Skeletal muscle tissue (tissue), 4 donors: ENCODE data around the gene DZIP1L. TPM values are rescaled to one million over a fixed set of nuclear protein-coding genes. Genes with fewer than 3 reads are reported as not detected.
"Not testable (repeated sequence)": the region's sequence is repeated elsewhere in the genome, so short reads cannot be mapped to it uniquely, and the experiment has no call there.

Source experiments
- H3K27ac ChIP-seq: one replicate; pipeline ENCODE4 v1.7.0; 2013; ENCODE audit warnings: mild to moderate bottlenecking, low read depth, low read length, inconsistent platforms
- H3K27me3 ChIP-seq, 3 donors: one replicate each; pipeline ENCODE4 v1.7.0; 2013; ENCODE audit warnings: low read length in 3 of 3; ENCODE audit not compliant: control insufficient read depth in 3 of 3, insufficient read depth in 3 of 3
- H3K36me3 ChIP-seq, 3 donors: one replicate each; pipeline ENCODE4 v1.7.0; 2013; ENCODE audit warnings: low read length in 3 of 3; ENCODE audit not compliant: control insufficient read depth in 3 of 3, insufficient read depth in 3 of 3
- H3K4me1 ChIP-seq, 3 donors: one replicate each; pipeline ENCODE4 v1.7.0; 2013; ENCODE audit warnings: low read length in 3 of 3, mild to moderate bottlenecking in 3 of 3; ENCODE audit not compliant: control insufficient read depth in 3 of 3, insufficient read depth in 3 of 3
- H3K4me3 ChIP-seq, 3 donors: one replicate each; pipeline ENCODE4 v1.7.0; 2013; ENCODE audit warnings: low read length in 3 of 3
- H3K9ac ChIP-seq, 3 donors: one replicate each; pipeline ENCODE4 v1.7.0; 2013; ENCODE audit warnings: low read length in 3 of 3, mild to moderate bottlenecking in 3 of 3, moderate library complexity in 2 of 3, low read depth in 1 of 3
- H3K9me3 ChIP-seq, 3 donors: one replicate each; pipeline ENCODE4 v1.7.0; 2013; ENCODE audit warnings: low read length in 3 of 3; ENCODE audit not compliant: control insufficient read depth in 3 of 3
- total RNA-seq: library from RNA; depleted of rRNA; stranded (reverse); fragments of >200 nt; gene quantifications from one replicate; pipeline ENCODE4 v1.2.3, GENCODE V29; 2014
- donor health status: Osteomylitis.

Gene DZIP1L
- total RNA-seq, 1 donor from 2014 or later = 13.6 TPM

DNA sequence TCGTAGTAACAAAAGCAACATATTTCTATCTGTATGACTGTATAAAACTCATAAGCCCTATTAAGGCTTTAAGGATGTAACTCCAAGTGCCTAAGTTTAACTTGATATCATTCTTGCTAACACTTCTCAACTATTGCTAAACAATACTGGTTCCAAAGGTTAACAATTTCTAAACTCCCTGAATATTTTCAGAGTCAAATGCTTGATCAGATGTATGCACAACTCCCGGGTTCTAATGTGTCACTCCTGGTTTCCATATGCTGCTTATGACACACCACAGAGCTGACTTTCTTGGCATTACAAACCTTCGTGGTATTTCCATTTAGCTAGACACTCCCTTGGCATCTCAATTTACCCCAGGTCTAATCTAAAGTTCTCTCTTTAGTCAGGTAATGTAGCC, 26.3 kb downstream of the DZIP1L start:
- Histone ChIP-seq H3K9ac (no peak overlapping the region), H3K27me3 (no peaks in the 10 kb centered on the region), H3K4me3 (no peak overlapping the region), H3K27ac (no peak overlapping the region), H3K36me3 (peaks cover 8 to 26% (median 8%) of the 10 kb centered on the region in 3 donors), H3K9me3 (no peaks in the 10 kb centered on the region), H3K4me1 (no peaks in the 10 kb centered on the region)

DNA sequence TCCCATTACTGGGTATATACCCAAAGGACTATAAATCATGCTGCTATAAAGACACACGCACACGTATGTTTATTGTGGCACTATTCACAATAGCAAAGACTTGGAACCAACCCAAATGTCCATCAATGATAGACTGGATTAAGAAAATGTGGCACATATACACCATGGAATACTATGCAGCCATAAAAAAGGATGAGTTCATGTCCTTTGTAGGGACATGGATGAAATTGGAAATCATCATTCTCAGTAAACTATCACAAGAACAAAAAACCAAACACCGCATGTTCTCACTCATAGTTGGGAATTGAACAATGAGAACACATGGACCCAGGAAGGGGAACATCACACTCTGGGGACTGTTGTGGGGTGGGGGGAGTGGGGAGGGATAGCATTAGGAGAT, 29.7 kb downstream of the DZIP1L start:
- H3K27me3 ChIP-seq, H3K4me3 ChIP-seq, H3K27ac ChIP-seq, H3K9me3 ChIP-seq, H3K9ac ChIP-seq, H3K4me1 ChIP-seq: not testable (repeated sequence)
- H3K36me3 ChIP-seq = peaks cover 7 to 23% (median 10%) of the 10 kb centered on the region in 3 donors

DNA sequence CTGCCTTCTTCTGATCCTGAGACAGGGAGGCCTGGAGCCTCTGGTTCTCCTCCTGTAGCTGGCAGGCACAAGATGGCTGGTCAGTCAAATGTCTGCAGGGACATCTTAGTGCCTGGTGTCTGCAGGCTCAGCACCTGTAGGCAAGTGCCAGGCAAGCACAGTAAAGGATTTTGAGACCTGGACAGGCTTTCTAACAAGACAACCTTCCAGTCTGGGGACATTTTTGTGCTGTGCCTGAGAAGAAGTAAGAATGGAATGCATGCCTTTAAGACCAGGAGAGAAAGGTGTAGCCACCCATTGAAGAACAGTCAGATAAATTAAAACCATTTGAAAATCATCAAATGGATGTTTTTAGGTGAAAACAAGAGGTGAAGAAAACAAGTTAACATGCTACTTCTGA, 31.2 kb downstream of the DZIP1L start:
- Histone ChIP-seq H3K9ac (no peak overlapping the region), H3K36me3 (peaks cover 7 to 23% (median 10%) of the 10 kb centered on the region in 3 donors), H3K27ac (no peak overlapping the region), H3K4me3 (no peak overlapping the region), H3K27me3 (no peaks in the 10 kb centered on the region), H3K9me3 (no peaks in the 10 kb centered on the region), H3K4me1 (no peaks in the 10 kb centered on the region)

DNA sequence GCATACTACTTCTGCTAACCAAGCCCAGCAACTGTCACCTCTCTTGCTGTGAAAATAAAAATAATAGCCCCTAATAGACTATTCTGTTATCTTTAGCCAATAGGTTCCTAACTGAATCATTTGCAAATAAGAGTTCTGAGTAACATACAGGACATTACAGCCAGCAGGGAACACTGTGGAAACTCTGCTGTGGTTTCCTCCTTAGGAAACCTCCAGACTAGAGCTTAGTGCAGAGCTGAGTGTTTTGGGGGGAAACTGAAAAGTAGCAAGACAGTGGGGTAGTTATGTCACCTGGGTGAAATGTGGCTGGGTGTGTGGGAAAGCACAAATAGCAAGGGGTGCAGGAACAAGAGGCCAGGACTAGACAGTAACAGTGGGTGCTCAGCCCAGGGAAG, 32.4 kb downstream of the DZIP1L start:
- H3K36me3 ChIP-seq = peaks cover 7 to 22% (median 10%) of the 10 kb centered on the region in 3 donors
- no peaks in the 10 kb centered on the region for H3K9me3 ChIP-seq
- no peak overlapping the region for H3K4me3 ChIP-seq
- no peaks in the 10 kb centered on the region for H3K4me1 ChIP-seq
- no peak overlapping the region for H3K27ac ChIP-seq
- H3K9ac ChIP-seq = no peak overlapping the region
- no peaks in the 10 kb centered on the region for H3K27me3 ChIP-seq

DNA sequence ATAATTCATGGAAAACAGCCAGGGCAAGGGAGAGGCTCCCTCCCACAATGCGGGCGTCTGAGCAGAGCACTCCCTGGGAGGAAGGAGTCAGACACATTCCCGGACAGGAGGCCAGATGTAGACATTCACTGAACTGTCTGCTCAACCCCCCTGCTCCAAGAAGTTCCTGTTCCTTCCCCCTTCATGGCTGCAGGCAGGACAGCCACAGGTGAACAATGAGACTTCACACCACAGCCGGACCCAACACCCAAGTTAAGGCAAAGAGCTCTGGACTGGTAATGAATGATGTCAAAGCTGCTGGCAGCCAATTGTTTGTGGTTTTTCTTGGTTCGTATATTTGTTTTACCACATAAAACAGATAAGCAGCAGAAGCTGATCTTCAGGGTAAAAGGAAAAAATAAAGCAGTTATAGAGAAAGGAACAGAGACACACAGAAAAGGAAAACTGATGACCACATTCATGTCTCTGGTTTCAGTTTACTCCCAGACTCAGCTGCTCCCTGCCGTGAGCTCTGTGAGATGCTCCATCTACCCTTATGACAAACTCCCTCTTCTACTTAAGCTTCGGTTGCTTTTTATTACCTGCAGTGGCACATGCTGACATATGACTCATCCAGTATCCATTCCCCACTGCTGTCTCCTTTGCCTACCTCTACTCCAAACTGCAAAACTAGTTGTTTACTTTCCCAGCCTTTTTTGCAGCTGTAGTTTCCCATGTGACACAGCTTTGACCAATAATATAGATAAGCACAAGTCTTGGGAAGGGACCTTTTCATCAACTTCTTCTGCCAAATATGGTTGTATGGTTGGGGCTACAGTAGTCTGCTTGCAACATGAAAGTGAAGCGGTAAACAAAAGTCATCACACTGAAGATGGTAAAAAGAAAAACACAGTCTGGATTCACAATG, 33.1 kb downstream of the DZIP1L start:
- no peaks in the 10 kb centered on the region for H3K27me3 ChIP-seq
- H3K9me3 ChIP-seq = no peaks in the 10 kb centered on the region
- peaks cover 2 to 21% (median 11%) of the 10 kb centered on the region in 3 donors for H3K36me3 ChIP-seq
- H3K4me3 ChIP-seq = no peak overlapping the region
- H3K4me1 ChIP-seq = no peaks in the 10 kb centered on the region
- H3K9ac ChIP-seq = peak overlapping the region in 1 of 3 donors; percentile 8
- no peak overlapping the region for H3K27ac ChIP-seq

DNA sequence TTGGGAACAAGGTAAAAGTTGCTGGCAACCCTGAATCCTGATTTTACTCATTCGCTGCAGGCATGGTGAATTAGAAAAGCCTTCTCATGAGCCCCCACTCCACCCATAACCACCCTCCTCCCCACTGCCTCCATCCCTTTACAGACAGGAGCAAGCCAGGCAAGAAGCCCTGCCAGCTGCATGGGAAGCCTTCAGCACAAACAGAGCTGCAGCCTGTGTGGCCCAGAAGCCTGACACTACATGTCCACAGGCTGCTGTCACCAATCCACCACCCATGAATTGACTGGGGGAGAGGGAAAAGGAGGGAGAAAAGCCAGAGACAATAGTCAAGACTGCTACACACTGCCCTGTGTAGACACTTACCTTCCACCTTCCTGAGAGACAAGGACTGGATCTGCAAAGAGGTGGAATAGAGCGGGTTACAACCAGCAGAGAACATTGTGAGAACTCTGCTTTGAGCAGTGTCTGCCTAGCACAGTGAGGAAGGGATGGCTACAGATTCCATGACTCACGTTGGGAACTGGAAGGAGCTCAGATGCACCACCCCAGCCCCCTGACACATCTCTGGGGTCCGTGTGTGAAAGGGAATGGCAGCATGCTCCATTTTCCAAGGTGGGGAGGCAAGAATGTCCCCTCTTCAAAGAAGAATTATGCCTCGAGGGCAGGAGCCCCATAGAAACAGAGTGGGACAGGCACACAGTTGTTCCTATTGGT, 33.9 kb downstream of the DZIP1L start:
- Histone ChIP-seq H3K4me3 (no peak overlapping the region), H3K36me3 (peaks cover 0 to 20% (median 14%) of the 10 kb centered on the region in 3 donors), H3K27ac (no peak overlapping the region), H3K4me1 (no peaks in the 10 kb centered on the region), H3K27me3 (no peaks in the 10 kb centered on the region), H3K9me3 (no peaks in the 10 kb centered on the region), H3K9ac (peak overlapping the region in 1 of 3 donors; percentile 8)

DNA sequence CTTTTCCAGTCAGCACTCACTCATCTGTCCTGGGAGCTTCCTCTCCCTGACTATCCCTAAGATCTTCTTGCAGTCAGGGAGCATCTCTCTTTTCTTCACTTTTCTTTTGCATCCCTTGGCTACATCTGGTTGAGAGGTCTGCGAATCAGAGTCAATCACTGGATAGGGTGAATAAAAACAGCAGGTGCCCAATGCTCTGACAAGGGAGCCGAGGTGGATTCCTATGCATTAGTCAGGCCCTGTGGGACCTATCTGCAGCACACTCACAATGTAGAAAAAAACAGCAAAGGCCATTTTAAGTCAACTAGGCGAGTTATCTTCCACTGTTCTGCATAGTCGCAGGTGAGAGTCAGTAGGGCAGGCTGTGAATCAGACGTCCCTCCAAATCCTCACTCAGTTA, 35.5 kb downstream of the DZIP1L start:
- Histone ChIP-seq H3K9ac (no peak overlapping the region), H3K27me3 (no peaks in the 10 kb centered on the region), H3K36me3 (peaks cover 0 to 19% (median 10%) of the 10 kb centered on the region in 3 donors), H3K4me3 (no peak overlapping the region), H3K27ac (no peak overlapping the region), H3K9me3 (no peaks in the 10 kb centered on the region), H3K4me1 (no peaks in the 10 kb centered on the region)

DNA sequence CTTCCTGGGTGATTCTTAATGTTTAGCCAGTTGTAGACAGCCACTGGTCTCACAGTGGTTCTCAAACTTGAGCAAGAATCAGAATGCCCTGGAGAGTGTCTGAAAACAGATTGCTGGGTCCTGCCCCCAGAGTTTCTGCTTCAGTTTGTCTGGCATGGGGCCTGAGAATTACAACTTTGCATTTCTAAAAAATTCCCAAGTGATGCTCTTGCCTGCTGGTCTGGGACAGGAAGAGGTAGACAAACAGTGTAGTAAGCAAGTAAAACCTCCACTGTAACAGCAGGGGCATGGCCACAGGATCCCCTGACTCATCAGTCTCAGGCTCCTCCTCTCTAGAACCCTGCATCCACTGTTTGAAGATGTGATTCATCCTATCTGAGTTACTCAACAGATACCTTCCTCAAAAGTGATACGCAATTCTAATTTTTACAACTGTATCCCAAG, 36.5 kb downstream of the DZIP1L start:
- H3K27me3 ChIP-seq = no peaks in the 10 kb centered on the region
- H3K9ac ChIP-seq = no peak overlapping the region
- no peak overlapping the region for H3K27ac ChIP-seq
- no peak overlapping the region for H3K4me3 ChIP-seq
- peaks cover 0 to 15% (median 10%) of the 10 kb centered on the region in 3 donors for H3K36me3 ChIP-seq
- no peaks in the 10 kb centered on the region for H3K4me1 ChIP-seq
- H3K9me3 ChIP-seq = no peaks in the 10 kb centered on the region

DNA sequence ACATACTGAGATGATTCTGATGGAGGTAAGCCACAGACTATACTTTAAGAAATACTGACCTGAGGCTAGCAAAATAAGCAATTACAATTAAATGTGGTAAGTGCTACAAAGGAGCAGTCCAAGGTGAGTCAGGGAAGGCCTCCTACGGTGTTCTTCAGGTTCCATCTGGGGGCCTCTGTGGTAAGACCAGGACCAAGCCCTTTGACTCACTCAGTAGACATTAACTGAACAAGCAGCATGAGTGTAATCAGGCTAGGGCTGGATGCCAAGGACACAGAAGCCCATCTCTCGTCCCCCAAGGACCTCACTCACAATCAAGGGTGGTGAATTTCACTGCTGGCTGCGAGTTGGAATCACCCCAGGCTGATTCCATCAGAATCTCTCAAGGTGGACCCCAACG, 37.3 kb downstream of the DZIP1L start:
- Histone ChIP-seq H3K27me3 (no peaks in the 10 kb centered on the region), H3K9me3 (no peaks in the 10 kb centered on the region), H3K9ac (no peak overlapping the region), H3K4me1 (no peaks in the 10 kb centered on the region), H3K4me3 (no peak overlapping the region), H3K36me3 (peaks cover 0 to 10% (median 8%) of the 10 kb centered on the region in 3 donors), H3K27ac (no peak overlapping the region)

DNA sequence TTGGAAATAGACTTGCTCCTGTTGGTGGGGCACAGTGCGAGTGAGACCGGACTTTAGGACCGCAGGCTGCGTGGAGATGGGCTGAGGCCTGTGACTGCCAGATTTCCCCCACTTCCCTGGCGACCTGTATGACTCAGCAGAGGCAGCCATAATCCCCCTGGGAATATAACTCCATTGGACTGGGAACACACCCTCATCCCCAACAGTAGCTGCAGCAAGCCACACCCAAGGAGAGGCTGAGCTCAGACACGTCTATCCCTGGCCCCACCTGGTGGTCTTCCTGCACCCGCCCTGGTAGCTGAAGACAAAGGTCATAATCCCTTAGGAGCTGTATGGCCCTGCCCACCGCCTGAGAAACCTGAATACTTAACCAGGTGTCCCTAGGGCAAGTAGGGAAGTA, 42.6 kb downstream of the DZIP1L start:
- no peak overlapping the region for H3K4me3 ChIP-seq
- H3K27me3 ChIP-seq = no peaks in the 10 kb centered on the region
- H3K27ac ChIP-seq = no peak overlapping the region
- H3K9me3 ChIP-seq = no peaks in the 10 kb centered on the region
- peaks cover 0 to 19% (median 8%) of the 10 kb centered on the region in 3 donors for H3K36me3 ChIP-seq
- no peak overlapping the region for H3K9ac ChIP-seq
- H3K4me1 ChIP-seq = no peaks in the 10 kb centered on the region
